Upper lobe of right lung (tissue), 1 donor: ENCODE measurements around the gene UBXN11. TPM values are rescaled to one million over a fixed set of nuclear protein-coding genes. Genes with fewer than 3 reads are reported as not detected.

Experiments used
- ATAC-seq: fragments of 200-7000 bp; cut with Tn5 transposase; one replicate; pipeline ENCODE4 v1.9.1; 2020; ENCODE audit warnings: mild to moderate bottlenecking, moderate library complexity
- DNase-seq: peaks from one replicate; pipeline ENCODE4 v3.0.0-alpha.2; 2020
- H3K27ac ChIP-seq: fragments of 200-600 bp; one replicate; pipeline ENCODE4 v1.8.0; 2022
- H3K27me3 ChIP-seq: fragments of 200-600 bp; one replicate; pipeline ENCODE4 v1.8.0; 2022; ENCODE audit warnings: mild to moderate bottlenecking
- H3K36me3 ChIP-seq: fragments of 200-600 bp; one replicate; pipeline ENCODE4 v1.8.0; 2022
- H3K4me1 ChIP-seq: fragments of 200-600 bp; one replicate; pipeline ENCODE4 v1.8.0; 2022
- H3K4me3 ChIP-seq: fragments of 200-600 bp; one replicate; pipeline ENCODE4 v1.8.0; 2022; ENCODE audit warnings: mild to moderate bottlenecking
- H3K9me3 ChIP-seq: fragments of 200-600 bp; one replicate; pipeline ENCODE4 v1.8.0; 2022
- intact Hi-C: fragments of 100-400 bp; cut with DNase I; formaldehyde crosslinking; loops from one replicate; pipeline ENCODE4 v1.11.0; 2022
- total RNA-seq: library from RNA; stranded (reverse); fragmentation: NEBNext Ultra II Directional; extraction: Animal tissue kit (Norgen Biotek cat#: 25700); gene quantifications from one replicate; pipeline ENCODE4 v1.2.1, GENCODE V29; 2021
- TF ChIP-seq, protein P1 (sequence below): fragments of 200-600 bp; IDR thresholded peaks from one replicate; pipeline ENCODE4 v1.8.0; 2022; ENCODE audit warnings: antibody characterized with exemption
- donor health status: DM: no; HTN: yes; CAD: no; lungs with severe emphysema.

Gene UBXN11
- total RNA-seq, 1 donor from 2014 or later: 37.0 TPM

DNA sequence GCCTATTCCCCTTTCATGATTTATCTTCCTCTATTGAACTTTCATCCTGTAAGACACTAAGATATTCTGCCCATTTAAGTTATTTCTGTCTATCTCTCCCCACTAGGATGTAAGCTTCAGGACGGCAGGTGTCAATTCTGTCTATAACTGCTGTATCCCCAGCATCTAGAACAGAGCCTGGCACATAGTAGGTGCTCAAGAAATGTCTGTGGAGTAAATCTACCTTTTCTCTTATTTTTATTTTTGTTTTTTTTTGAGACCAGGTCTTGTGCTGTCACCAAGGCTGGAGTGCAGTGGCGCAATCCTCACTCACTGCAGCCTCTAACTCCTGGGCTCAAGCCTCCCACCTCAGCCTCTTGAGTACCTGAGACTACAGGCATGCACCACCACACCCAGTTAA lies 16.9 kb upstream of the UBXN11 start:
- Histone ChIP-seq H3K27ac (no peak overlapping the region), H3K27me3 (no peaks in the 10 kb centered on the region), H3K36me3 (no peaks in the 10 kb centered on the region), H3K4me1 (peaks cover 9% of the 10 kb centered on the region), H3K4me3 (no peak overlapping the region), H3K9me3 (no peaks in the 10 kb centered on the region)
- TF ChIP-seq, protein P1, sequence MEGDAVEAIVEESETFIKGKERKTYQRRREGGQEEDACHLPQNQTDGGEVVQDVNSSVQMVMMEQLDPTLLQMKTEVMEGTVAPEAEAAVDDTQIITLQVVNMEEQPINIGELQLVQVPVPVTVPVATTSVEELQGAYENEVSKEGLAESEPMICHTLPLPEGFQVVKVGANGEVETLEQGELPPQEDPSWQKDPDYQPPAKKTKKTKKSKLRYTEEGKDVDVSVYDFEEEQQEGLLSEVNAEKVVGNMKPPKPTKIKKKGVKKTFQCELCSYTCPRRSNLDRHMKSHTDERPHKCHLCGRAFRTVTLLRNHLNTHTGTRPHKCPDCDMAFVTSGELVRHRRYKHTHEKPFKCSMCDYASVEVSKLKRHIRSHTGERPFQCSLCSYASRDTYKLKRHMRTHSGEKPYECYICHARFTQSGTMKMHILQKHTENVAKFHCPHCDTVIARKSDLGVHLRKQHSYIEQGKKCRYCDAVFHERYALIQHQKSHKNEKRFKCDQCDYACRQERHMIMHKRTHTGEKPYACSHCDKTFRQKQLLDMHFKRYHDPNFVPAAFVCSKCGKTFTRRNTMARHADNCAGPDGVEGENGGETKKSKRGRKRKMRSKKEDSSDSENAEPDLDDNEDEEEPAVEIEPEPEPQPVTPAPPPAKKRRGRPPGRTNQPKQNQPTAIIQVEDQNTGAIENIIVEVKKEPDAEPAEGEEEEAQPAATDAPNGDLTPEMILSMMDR: no peak
- intact Hi-C loops: loop anchor here (5.0 kb wide), 1 partner anchor 46 kb away; no protein-coding TSS in a partner anchor
- ATAC-seq (no peak), DNase-seq (no peak)

DNA sequence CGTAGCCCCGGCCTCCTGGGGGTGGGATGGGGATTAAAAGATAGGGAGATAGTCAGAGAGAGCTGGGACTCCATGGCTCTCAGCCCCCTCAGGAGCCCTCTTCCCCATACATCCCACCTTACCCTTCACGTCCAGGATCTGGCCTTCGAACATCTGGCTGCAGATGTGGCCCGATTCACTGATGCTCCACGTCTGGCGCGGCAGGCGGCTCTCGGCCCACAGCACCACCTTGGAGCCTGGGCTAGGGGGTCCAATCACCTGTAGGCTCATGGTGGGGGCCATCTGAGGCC lies 15.6 kb upstream of the UBXN11 start:
- DNase-seq: no peak
- intact Hi-C loops: loop anchor here (5.0 kb wide), 1 partner anchor 45 kb away; no protein-coding TSS in a partner anchor
- Histone ChIP-seq H3K27ac (no peak overlapping the region), H3K36me3 (no peaks in the 10 kb centered on the region), H3K4me3 (no peak overlapping the region), H3K9me3 (no peaks in the 10 kb centered on the region), H3K4me1 (peaks cover 9% of the 10 kb centered on the region), H3K27me3 (no peaks in the 10 kb centered on the region)
- no peak for ATAC-seq
- TF ChIP-seq, protein P1: no peak

DNA sequence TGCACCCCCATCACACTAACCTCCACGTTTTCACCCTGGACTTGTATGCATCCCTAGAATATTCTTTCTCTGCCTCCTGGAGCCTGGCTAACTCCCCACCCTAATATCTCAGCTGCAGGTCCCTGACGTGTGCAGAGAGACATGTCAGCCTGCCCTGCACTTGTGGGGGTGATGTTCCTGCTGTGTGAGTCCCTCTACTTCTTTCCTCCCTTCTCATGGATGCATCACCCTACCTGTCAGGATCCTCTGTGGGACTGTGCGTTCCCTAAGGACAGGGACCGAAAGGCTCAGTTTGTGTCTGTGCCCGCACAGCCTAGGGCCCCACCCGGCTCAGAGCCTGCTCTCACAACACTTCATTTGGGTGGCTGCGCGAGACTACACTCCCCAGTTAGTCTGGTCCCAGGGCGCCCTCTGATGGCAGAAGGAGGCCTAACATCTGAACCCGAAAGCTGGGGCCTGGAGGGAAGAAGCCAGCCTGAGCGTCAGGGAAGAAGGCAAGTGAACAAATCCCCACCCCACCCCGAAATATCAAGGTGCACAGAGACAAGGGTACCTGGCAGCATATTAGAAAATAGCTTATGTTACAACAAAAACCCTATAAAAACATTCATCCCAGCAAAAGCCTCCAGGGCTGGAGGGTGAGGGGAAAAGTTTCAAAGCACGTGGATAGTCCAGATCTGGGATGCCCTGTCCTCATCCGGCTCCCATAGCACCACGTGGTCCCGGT lies 15.0 kb upstream of the UBXN11 start:
- intact Hi-C loops: loop anchor here (5.0 kb wide), 1 partner anchor 44 kb away; no protein-coding TSS in a partner anchor
- TF ChIP-seq, protein P1: peak; percentile 89
- H3K9me3 ChIP-seq: no peaks in the 10 kb centered on the region
- no peak overlapping the region for H3K27ac ChIP-seq
- H3K27me3 ChIP-seq: no peaks in the 10 kb centered on the region
- peaks cover 9% of the 10 kb centered on the region for H3K4me1 ChIP-seq
- peak; percentile 92 for ATAC-seq
- DNase-seq: peak; percentile 93
- H3K36me3 ChIP-seq: no peaks in the 10 kb centered on the region
- H3K4me3 ChIP-seq: no peak overlapping the region

DNA sequence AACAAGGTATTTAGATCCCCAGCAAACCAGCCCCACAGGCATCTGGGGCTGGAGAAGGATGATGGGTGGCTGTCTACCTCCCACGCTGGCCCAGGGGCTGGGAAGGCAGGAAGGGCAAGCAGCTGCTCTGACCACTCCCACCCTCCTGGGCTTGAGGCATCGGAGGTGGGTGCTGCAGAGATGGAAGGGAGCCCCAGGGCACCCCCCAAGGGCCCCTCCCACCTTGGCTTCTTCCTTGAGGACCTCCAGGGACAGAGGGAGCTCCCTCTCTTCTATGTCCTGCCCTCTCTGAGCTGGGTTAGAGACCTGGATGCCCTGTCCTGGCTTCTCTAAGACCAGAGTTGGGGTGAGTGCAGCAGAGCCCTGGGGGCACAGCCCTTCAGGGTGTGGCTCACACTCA lies 14.5 kb upstream of the UBXN11 start:
- TF ChIP-seq, protein P1: no peak
- Histone ChIP-seq H3K9me3 (no peaks in the 10 kb centered on the region), H3K4me1 (peaks cover 9% of the 10 kb centered on the region), H3K27ac (no peak overlapping the region), H3K4me3 (no peak overlapping the region), H3K36me3 (no peaks in the 10 kb centered on the region), H3K27me3 (no peaks in the 10 kb centered on the region)
- DNase-seq (no peak), ATAC-seq (no peak)
- intact Hi-C loops: loop anchor here (5.0 kb wide), 1 partner anchor 44 kb away; no protein-coding TSS in a partner anchor

DNA sequence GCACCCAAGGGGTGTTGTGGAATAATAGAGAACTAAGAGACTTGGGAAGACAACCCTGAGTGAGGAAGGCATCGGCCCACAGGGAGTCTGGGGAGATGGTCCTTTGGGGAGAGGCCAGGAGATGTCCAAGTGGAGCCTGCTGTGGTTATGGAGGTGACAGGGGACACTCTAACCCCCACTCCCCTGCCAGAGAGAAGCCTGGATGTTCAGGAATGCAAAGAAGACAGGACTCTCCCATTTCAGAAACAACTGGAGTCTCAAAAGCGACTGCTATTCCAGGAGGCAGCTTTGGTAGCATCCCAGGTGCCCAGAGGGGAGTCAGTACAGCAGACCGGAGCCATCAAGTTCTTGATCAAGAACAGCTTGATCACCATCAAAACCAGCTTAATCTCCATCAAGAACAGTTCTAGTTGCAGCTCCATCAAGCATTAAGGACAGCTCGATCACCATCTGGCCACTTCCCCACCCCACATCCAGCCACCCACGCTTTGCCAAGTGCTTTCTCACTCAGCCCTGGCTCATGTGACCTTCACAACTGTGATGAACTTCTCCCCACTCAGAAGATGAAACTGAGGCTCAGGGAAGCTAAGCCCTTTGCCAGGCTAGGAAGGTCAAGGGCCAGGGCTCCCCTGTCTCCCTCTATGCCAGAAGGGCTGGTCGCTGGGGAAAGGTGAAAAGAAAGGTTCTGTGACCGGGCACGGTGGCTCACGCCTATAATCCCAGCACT lies 12.1 kb upstream of the UBXN11 start:
- no peaks in the 10 kb centered on the region for H3K9me3 ChIP-seq
- peak overlapping the region; percentile 79 for H3K27ac ChIP-seq
- ATAC-seq (peak; percentile 63), DNase-seq (peak; percentile 75)
- TF ChIP-seq, protein P1: no peak
- no peaks in the 10 kb centered on the region for H3K36me3 ChIP-seq
- H3K4me1 ChIP-seq: peaks cover 16% of the 10 kb centered on the region
- intact Hi-C loops: no loop called here
- H3K27me3 ChIP-seq: no peaks in the 10 kb centered on the region
- H3K4me3 ChIP-seq: peak overlapping the region; percentile 54
